Renal cortex interstitium (tissue), 11 donors: ENCODE measurements around the gene GRIN3B. TPM values are rescaled to one million over a fixed set of nuclear protein-coding genes. Genes with fewer than 3 reads are reported as not detected.

Experiments used
- DNase-seq, 11 donors: peaks; one replicate each; pipeline ENCODE4 v3.0.0-alpha.2; 2013; ENCODE audit warnings: low read depth in 9 of 11, low spot score in 4 of 11; ENCODE audit errors: extremely low read depth in 1 of 11
- polyA plus RNA-seq, 3 donors: library from polyadenylated mRNA; unstranded; fragments of 120-200 nt; gene quantifications; one replicate each; pipeline ENCODE4 v1.2.1, GENCODE V29; 2013; ENCODE audit not compliant: insufficient read length in 3 of 3

GRIN3B gene
- polyA plus RNA-seq, 3 donors = 0.37 to 2.0 (median 1.2) TPM

- no peak for DNase-seq
Observed at GRCh38 chr19:988510-988909, 11.7 kb upstream of the GRIN3B start.

GRCh38 chr19:989381-990081 is 10.7 kb upstream of the GRIN3B start:
- no peak for DNase-seq

- DNase-seq = no peak
Observed at GRCh38 chr19:990119-990571, 10.1 kb upstream of the GRIN3B start.

GRCh38 chr19:990746-991145 is 9.5 kb upstream of the GRIN3B start:
- DNase-seq = no peak

- DNase-seq = no peak
Observed at GRCh38 chr19:991174-991931, 8.9 kb upstream of the GRIN3B start.

GRCh38 chr19:991932-992669 is 8.1 kb upstream of the GRIN3B start:
- no peak for DNase-seq

- no peak for DNase-seq
Observed at GRCh38 chr19:992670-993055, 7.6 kb upstream of the GRIN3B start.

GRCh38 chr19:993361-993830 is 6.8 kb upstream of the GRIN3B start:
- DNase-seq = no peak

- DNase-seq = no peak
Observed at GRCh38 chr19:993831-994393, 6.3 kb upstream of the GRIN3B start.

GRCh38 chr19:994516-994915 is 5.7 kb upstream of the GRIN3B start:
- no peak for DNase-seq

- no peak for DNase-seq
Observed at GRCh38 chr19:995051-995827, 5.0 kb upstream of the GRIN3B start.

GRCh38 chr19:996051-996838 is 4.0 kb upstream of the GRIN3B start:
- no peak for DNase-seq

- DNase-seq = no peak
Observed at GRCh38 chr19:998064-998463, 2.2 kb upstream of the GRIN3B start.

GRCh38 chr19:999379-999719 is 870 bp upstream of the GRIN3B start:
- no peak for DNase-seq

- DNase-seq = no peak
Observed at GRCh38 chr19:1000591-1001537, 645 bp downstream of the GRIN3B start.

GRCh38 chr19:1001538-1002166 is 1.4 kb downstream of the GRIN3B start:
- DNase-seq = no peak

- DNase-seq = no peak
Observed at GRCh38 chr19:1002600-1002999, 2.4 kb downstream of the GRIN3B start.
